UCSD-AML1 (cell line): ENCODE data around the gene PICK1.
"Not testable (repeated sequence)": the region's sequence is repeated elsewhere in the genome, so short reads cannot be mapped to it uniquely, and the experiment has no call there.

Experiments
- DNase-seq: peaks from one replicate; lab custom pipeline; 2025; ENCODE audit not compliant: unreplicated experiment; lab: John Stamatoyannopoulos, UW

PICK1 gene

DNA sequence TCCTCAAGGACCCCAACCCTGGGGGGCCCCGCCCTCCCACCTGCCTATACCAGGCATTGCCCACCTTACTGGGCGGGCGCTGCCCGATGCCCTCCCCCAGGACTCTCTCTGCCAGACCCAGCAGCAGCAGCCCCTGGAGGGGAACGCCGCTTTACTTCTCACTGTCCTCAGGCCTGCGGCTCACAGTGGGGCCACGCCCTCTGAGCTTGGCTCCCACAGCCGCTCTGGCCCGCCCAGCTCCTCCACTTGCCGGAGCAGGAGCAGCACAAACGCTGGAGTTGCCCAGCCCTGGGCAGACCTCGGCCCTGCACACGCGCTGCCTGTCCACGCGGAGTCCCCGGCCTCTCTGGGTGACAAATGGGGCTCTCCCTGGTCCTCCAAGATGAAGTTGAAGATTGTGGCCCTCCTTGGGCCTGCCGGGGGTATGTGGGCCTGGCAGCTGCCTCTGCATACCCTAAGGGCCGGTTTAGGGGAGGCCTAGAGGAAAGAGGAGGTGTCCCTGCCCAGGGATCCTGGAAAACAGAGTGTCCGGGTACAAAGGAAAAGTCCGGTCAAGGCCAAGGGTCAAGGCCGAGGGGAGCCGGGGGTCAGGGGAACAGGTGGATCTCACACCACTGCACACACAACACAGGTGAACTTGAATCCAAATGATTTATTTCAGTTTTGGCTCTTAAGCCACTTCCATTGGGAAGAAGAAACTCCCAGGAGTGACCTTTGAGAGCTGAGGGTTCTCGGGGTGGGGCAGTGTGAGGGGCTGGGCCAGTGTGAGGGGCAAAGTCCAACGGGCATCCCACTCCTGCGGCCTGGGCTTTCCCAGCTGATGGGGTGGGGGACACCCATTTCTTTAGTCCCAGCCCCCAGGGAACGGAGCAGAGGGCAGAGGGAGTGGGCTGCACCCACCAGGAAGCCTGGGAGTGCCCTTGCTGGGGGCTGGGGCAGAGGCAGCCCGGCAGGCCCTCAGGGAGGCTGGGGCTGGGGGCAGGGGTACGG is 54.0 kb downstream of the PICK1 start:
- no peak for DNase-seq

- DNase-seq = no peak
Observed at GRCh38 chr22:38111925-38112355, 54.7 kb downstream of the PICK1 start.

DNA sequence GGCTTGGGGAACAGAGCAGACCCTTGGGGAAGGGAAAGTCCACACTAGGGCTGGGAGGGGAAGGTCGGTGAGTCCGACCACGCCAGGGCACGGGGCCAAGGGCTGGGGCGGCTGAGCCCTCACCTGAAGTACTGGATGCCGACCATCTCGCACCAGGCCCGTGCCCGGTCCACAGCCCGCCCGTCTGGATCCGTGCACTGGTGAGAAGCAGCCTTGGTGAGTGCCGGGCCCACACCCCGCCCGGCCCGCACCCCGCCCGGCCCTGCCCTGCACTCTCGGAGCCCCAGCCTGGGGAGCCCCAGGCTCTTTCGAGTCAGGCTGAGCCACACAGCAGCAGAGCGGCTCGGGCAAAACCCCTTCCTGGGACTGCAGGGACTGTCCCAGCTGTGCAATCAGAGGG is 55.2 kb downstream of the PICK1 start:
- DNase-seq = no peak

GRCh38 chr22:38114484-38115398 is 57.5 kb downstream of the PICK1 start:
- peak; percentile 86 for DNase-seq

- DNase-seq = no peak
Observed at GRCh38 chr22:38115423-38116205, 58.4 kb downstream of the PICK1 start.

GRCh38 chr22:38117556-38117955 is 60.4 kb downstream of the PICK1 start:
- not testable (repeated sequence) for DNase-seq

GRCh38 chr22:38118182-38118581 is 61.0 kb downstream of the PICK1 start:
- no peak for DNase-seq

DNA sequence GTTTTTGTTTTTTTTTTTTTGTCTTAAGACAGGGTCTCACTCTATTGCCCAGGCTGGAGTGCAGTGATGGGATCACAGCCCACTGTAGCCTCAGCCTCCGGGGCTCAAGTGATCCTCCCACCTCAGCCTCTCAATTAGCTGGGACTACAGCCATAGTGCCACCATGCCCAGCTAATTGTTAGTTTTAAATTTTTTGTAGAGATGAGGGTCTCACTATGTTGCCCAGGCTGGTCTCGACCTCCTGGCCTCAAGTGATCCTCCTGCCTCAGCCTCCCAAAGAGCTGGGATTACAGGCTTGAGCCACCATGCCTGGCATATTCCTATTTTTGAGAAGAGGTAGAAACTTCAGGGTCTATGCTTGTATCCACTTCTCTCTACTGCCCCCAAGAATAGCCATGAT is 61.5 kb downstream of the PICK1 start:
- not testable (repeated sequence) for DNase-seq

DNA sequence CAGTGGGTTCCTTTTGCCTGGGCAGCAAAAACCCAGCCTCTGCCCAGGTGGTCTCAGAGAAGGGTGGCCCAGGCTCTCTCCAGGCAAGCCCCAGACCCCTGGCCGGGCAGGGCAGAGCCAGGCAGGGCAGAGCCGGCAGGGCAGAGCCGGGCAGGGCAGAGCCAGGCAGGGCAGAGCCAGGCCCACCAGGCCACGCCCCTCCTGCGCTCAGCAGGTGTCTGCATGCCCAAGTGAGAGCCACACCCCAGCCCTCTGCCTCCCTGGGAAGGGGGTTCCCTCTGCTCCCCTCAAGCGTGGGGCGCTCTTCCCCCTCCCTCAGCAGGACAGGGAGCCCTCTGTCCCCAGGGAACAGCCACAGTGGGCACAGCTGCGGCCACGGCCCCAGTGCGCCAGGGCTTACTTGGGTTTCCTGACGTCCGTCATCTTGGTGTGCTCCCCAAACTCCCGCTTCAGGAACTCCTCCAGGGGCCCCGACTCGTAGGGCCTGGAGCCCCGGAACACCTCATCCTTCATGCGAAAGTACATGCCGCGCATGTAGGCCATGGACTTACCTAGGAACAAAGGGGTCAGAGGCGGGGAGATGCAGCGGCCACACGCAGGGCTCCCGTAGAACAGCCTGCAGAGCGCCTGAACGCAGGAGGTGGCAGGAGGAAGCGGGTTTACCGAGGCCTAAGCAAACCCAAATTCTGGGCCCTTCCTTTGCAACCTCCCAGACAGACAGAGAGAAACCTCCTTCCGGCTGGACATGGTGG is 63.3 kb downstream of the PICK1 start:
- DNase-seq = no peak

DNA sequence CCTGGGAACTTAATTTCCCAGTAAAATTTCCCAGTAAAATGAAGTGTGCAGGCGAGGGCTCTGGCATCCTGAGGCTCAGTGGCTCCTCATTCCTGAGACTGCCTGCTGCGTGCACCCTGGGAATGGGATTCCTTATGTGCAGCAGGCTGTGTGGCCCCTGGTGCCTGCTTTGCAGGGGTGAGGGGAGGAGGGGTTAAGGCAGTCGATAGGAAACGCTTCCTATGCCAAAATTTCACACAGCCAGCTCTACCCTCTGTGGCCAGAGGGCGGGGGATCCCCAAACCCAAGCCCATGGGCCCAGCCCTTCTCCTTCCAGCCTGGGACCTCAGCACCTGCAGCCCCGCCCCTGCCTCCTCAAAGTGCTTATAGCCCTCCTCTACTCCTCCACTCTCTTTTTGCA is 65.4 kb downstream of the PICK1 start:
- no peak for DNase-seq

GRCh38 chr22:38124236-38124974 is 67.2 kb downstream of the PICK1 start:
- no peak for DNase-seq

DNA sequence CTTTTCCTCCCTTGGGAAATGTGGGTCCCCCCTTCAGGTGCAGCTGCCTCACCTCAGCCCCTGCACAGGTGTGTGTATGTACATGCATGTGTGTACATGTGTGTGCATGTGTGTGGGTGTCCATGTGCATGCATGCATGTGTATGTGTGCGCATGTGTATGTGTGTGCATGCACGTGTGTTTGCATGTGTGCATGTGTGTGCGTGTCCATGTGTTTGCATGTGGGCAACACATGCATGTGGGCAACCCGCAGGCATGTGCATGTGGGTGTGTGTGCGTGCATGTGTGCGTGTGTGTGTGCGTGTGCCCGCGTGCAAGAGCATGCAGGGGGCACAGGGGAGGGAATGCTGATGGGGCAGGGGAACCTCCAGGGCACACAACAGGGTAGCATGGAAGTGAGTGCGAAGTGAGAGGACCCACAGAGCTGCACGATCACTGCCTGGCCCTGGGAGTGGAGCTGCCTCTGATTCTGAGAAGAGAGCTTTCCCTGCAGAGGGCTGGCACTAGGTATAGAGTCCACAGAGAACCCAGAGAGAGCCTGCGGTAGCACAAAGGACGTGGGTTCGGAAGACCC is 67.9 kb downstream of the PICK1 start:
- DNase-seq = no peak
